ENCODE measurements around the gene CDC6. TPM values are rescaled to one million over a fixed set of nuclear protein-coding genes. Genes with fewer than 3 reads are reported as not detected.

The CDC6 gene
- total RNA-seq, 4 donors from 2014 or later, result 0.27 to 0.75 (median 0.66) TPM; not detected in 1

Other genes with a start within 250 kb of the CDC6 start
- 100 to 1,000 TPM in 2 of 4 donors, 10 to 100 TPM in 2; 54.2 to 124 (median 93.9) TPM for gene MED24, start 233.5 kb upstream of the CDC6 start, total RNA-seq
- 10 to 100 TPM; 42.2 to 71.6 (median 48.2) TPM for gene THRA, start 224.9 kb upstream of the CDC6 start, total RNA-seq
- 10 to 100 TPM; 16.0 to 34.2 (median 18.3) TPM for gene NR1D1, start 187.3 kb upstream of the CDC6 start, total RNA-seq
- 10 to 100 TPM; 75.7 to 96.3 (median 85.9) TPM for gene MSL1, start 165.9 kb upstream of the CDC6 start, total RNA-seq
- gene CASC3, start 147.3 kb upstream of the CDC6 start, total RNA-seq, result 10 to 100 TPM; 35.8 to 41.3 (median 39.8) TPM
- gene RAPGEFL1, start 110.4 kb upstream of the CDC6 start, total RNA-seq, result 1 to 10 TPM; 1.8 to 5.8 (median 5.2) TPM
- 1 to 10 TPM; 4.6 to 6.2 (median 5.4) TPM for gene WIPF2, start 68.6 kb upstream of the CDC6 start, total RNA-seq
- 10 to 100 TPM; 20.3 to 67.0 (median 48.4) TPM for gene RARA, start 21.3 kb downstream of the CDC6 start, total RNA-seq
- 1 to 10 TPM in 1 of 4 donors, under 1 TPM in 1, not detected in 2; 0.98 to 1.2 TPM for gene GJD3, start 76.9 kb downstream of the CDC6 start, total RNA-seq
- 1 to 10 TPM in 2 of 4 donors, under 1 TPM in 2; 0.26 to 1.6 (median 1.0) TPM for gene TOP2A, start 130.0 kb downstream of the CDC6 start, total RNA-seq
- gene IGFBP4, start 155.6 kb downstream of the CDC6 start, total RNA-seq, result 10 to 100 TPM; 14.5 to 56.8 (median 36.5) TPM
- gene TNS4, start 213.7 kb downstream of the CDC6 start, total RNA-seq, result under 1 TPM in 1 of 4 donors, not detected in 3; 0.18 TPM

Measured in gastrocnemius medialis (tissue), 4 donors.